ENCODE data around the gene SPATA12. TPM values are rescaled to one million over a fixed set of nuclear protein-coding genes. Genes with fewer than 3 reads are reported as not detected.

The SPATA12 gene, protein sequence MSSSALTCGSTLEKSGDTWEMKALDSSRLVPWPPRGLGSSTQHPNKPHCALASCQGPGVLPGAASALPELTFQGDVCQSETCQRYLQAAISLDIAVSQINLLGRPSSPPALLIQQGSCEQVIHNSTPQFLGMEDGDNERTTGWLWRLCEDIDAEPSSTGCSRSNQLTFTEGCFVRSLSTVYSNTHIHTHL
- 0.04 and 0.07 TPM in 2 replicates for total RNA-seq

DNA sequence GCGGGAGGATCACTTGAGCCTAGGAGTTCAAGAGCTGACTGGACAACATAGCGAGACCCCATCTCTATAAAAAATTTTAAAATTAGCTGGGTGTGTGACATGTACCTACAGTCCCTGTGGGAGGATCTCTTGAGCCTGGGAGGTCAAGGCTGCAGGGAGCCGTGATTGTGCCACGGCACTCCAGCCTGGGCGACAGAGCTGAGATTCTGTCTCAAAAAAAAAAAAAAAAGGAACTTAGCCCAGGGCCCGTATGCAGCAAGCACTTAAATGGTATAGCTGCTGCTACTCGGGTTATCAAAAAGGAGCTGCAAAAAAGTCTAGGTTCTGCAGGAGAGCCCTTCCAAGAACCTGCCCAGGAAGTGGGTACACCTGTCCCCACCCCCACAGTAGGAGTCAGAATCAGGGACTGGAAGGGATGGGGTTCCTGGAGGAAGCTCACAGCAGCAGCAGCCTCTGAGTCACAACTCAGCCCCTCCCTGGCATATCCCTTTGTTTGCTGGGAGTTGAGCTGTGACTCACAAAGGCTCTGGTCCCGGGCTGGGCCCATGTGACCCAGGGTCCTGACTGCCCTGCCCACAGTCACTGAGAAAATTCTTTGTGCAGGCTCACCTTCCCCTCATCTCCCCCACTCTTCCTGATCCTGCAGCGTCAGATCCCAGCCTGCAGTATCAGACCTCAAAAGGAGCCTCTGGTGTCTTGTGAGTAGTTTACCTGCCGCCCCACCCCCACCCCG lies at the start of gene SPATA12:
SPATA12 (plus strand) TSS at position 576 of the 733 bp plus-strand sequence. CDS start 13,031 bp downstream, outside the sequence.
- DNase-seq (ENCODE audit: low read depth, low spot score) = peak; percentile 74

DNA sequence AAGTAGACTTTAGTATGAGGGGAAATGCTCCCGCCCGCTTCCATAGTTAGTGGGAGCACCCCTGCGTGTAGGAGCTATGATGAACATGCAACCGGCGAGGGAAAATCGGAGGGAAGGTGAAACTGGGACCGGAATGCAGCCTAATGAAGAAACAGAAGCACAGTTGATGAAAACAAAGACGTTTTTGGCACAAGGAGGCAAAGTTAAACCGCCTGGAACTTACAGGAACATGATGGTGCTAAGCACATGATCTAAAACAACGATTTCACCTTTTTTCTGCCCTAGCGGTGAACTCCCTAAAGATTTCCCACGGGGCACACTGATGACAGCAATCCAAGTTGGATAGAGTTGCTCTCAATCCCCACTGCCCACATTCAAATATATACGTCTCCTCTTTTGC lies 49.4 kb upstream of the SPATA12 start:
- no peak for DNase-seq (ENCODE audit: low read depth, low spot score)

DNA sequence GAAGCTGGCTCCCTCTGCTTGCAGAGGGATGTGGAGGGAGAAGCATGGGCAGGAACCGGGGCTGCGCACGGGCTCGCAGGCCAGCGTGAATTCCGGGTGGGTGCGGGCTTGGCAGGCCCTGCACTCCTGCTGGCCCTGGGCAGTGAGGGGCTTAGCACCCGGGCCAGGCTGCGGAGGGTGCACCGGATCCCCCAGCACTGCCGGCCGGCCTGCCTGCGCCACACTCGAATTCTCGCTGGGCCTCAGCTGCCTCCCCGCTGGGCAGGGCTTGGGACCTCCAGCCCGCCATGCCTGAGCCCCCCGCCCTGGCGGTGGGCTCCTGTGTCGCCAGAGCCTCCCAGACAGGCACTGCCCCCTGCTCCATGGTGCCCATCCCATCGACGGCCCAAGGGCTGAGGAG lies 47.6 kb upstream of the SPATA12 start:
- no peak for DNase-seq (ENCODE audit: low read depth, low spot score)

DNA sequence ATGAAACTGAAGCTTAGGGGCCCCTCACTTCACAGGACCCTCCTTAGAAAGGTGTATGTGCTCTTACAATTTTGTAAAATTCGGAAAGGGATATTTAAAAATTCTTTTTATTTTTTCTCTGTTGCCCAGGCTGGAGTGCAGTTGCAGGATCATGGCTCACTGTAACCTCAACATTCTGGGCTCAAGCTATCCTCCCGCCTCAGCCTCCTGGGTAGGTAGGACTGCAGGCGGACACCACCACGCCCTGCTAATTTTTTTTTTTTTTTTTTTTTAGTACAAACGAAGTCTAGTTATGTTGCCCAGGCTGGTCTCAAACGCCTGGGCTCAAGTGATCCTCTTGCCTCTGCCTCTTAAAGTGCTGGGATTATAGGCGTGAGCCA lies 45.1 kb upstream of the SPATA12 start:
- no peak for DNase-seq (ENCODE audit: low read depth, low spot score)

DNA sequence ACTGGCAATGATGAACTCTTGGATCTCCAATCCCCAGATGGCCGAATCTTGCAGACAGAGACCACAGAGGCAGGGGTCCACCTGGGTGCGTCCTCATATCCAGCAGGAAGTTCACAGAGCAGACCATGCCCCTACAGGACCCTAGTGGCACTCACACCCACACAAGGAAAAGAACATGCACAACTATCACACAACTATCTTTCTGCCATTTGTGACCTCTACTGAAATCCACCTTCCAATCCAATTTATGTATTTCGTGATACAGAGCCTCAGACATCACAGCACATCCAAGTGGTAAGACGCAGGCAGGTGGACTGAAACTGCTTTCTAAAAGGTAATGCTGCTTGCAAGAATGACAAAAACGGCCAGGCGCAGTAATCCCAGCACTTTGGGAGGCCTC lies 44.6 kb upstream of the SPATA12 start:
- DNase-seq (ENCODE audit: low read depth, low spot score) = no peak

DNA sequence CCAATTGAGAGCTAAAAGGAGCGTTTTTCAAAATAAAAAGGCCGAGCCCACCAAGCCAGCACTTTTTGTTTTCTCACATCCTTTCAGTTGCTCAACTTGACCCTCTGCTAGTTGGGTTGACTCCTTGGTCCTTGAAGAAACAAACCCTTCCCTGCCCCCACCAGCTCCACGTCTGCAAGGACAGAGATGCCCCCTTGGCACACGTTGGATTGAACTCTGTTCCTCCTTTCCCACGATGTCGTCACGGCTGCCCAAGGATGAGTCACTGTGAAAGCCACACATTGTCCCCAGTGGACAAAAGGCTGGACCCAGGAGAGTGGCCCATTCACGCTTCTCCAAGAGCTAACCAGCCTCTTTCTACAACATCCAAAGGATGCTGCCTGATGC lies 43.0 kb upstream of the SPATA12 start:
- DNase-seq (ENCODE audit: low read depth, low spot score) = no peak

DNA sequence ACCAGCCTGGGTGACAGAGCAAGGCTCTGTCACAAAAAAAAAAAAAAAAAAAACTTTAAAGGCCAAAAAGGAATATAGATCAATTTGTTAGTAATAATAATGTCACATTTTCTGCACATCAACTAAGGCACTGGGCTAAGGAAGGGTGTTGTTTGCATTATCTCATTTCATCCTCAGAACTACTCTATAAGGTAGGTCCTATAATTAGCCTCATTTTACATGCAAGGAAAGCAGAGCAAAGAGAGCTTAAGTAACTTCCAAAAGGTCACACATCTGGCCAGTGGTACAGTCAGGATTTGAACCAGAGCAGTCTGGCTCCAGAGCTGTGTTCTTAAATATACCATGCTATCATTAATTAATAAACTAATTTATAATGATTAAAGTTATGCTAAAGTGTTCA lies 42.2 kb upstream of the SPATA12 start:
- DNase-seq (ENCODE audit: low read depth, low spot score) = no peak

DNA sequence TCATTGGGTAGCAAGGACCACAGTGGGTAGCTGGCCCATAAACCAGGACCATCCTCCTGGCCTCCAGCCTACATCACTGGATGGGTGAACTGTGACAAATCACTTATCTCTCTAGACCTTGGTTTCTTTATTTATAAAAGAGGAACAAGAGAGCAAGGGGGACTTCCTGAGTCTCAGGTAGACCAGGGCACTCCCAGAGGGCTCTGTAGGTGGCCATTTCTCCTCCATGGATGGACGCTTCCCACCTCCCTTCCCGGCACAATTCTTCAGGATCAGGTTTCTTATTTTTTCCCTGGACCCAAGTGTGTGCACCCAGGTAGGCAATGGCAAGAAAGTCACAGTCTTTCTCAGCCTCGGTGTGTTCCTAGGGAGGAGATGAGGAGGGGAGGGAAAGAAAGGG lies 41.4 kb upstream of the SPATA12 start:
- no peak for DNase-seq (ENCODE audit: low read depth, low spot score)

DNA sequence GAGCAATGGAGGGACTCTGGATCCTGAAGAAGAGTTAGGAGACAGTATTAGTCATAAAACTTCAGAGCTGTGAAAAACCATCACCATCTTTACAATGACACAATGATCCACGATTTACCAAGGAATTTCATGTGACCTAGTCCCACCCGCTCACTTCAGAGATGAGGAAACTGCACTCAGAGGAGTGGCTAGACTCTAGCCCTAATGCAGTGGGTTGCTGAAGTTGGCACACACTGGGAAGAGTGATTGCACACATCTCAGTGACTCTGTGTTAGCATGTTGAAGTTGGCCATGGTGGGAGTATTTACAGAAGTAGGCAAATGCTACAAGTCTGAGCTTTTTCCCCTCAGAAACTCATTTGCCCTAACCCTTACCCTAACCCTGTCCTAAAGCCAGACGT lies 35.2 kb upstream of the SPATA12 start:
- no peak for DNase-seq (ENCODE audit: low read depth, low spot score)

DNA sequence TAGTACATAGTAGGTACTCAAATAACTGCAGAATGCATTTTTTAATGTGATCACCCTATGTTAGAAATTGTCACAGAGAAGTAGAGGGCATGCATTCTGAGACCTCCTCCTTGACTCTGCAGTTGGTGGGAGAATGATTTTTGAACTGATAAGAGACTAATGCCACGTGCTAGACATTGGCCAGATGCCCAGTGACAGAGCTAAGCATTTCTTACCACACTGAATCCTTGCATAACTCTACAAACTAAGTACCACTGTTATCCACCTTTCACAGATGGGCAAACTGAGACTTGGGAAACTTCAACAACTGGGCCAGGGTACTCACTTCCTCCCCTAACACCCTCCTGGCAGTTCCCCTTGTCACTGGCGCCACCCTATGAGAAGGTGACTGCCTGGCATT lies 33.5 kb upstream of the SPATA12 start:
- DNase-seq (ENCODE audit: low read depth, low spot score) = no peak

DNA sequence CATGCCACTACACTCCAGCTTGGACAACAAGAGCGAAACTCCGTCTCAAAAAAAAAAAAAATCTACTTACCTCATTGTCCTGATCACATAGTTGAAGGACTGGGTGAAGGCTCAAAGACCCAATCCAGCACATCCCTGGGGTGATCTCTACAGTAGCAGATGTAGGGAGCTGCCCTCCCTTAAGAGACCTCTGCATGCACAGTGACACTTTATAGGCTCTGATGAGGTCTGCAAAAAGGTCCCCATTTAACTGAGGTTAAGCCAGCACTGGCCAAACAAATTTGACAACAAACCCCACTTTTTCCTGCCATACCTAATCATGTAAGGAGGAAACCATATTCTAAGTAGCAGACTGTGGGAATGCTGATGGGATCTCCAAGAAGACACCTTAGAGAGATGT lies 31.1 kb upstream of the SPATA12 start:
- no peak for DNase-seq (ENCODE audit: low read depth, low spot score)

DNA sequence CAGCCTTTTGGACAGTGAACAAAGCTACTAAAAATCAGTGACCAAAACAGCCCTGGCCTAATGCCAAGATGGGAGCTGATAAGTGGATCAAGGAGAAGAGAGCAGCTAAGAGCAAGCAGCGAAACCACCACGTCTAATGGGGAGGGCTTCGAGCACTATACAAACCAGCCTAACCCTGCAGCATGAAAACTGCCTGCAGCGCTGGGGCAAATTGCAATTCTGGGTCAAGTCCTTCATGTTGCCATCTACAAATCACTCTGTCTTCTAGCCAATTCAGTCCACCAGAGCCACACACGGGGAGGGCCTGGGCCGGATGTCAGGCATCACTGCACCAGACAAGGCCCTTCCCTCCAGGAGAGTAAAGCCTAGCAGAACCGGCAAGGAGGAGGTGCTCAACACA lies 30.5 kb upstream of the SPATA12 start:
- DNase-seq (ENCODE audit: low read depth, low spot score) = no peak

DNA sequence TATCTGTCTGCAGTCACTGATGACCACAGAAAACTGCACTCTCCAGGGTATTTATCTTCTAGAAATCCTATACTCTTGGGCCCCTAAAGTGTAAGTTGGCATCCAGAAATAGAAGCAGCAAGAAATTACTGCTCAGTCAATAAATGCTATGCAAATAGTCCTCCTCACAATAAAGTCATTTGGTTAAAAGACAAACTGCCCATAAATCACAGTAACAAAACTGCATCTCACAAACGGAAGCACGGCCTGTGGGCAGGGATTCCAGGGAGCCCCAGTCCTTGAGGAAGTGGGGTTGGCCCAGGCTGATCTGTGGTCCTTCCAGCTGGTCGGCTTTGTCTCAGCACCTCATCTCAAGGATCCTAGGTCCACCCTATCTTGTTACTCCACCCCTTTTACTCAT lies 29.7 kb upstream of the SPATA12 start:
- DNase-seq (ENCODE audit: low read depth, low spot score) = no peak

DNA sequence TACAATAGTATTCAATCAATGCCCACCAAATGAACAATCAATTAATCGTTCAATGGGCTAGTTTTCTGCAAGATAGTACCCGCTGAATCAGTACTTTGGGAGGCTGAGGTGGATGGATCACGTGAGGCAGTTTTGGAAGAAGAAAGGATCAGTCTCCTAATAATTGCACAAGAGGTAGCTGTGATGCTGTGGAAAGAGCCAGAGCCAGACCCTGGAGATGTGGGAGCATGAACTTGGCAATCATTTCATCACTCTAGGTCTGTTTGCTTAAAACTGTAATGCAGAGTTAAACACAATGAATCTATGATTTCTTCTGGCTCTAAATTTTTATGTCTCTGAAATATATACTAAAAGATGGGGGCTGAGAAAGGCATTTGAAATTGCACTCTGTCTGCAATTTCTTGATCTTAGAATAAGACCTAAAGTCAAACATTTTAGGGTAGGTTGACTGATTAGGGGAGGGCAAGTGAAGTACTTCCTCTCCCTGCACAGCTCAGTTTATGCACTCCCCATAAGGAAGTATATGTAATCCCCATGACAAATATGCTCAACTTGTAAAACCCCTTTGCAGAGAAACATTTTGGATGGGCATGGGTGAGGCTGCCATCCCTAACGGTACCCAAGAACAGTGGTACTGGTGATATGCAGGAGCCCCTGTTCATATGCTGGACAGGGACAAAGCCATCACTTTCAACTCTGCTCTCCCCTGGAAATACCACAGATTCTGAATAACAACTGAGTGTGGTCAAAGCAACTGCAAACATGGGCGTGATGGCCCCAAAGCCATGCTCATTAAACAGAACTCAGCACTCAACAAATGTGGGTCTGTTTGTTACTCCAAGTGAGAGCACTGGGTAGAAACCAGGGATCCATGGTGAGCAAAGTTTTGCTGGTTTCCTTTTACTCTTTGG lies 28.6 kb upstream of the SPATA12 start:
- no peak for DNase-seq (ENCODE audit: low read depth, low spot score)

DNA sequence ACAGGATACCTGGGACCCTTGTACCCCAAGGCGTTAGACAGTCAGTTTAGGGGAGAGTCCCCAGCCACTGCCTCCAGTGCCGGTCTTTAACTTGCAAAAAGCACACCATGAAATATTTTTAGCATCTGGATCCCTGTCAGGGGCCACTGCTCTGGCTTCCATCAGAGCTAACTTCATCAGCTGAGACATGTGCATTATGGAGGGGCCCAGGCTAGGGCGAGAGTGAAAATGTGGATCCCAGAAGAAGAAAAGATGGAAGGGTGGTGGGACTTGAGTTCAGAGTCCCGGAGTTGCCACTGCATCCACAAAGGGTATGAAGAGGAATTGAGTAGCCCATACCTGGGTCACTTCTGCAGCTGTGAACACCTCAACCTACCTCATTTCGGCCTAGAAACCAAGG lies 23.5 kb upstream of the SPATA12 start:
- no peak for DNase-seq (ENCODE audit: low read depth, low spot score)

DNA sequence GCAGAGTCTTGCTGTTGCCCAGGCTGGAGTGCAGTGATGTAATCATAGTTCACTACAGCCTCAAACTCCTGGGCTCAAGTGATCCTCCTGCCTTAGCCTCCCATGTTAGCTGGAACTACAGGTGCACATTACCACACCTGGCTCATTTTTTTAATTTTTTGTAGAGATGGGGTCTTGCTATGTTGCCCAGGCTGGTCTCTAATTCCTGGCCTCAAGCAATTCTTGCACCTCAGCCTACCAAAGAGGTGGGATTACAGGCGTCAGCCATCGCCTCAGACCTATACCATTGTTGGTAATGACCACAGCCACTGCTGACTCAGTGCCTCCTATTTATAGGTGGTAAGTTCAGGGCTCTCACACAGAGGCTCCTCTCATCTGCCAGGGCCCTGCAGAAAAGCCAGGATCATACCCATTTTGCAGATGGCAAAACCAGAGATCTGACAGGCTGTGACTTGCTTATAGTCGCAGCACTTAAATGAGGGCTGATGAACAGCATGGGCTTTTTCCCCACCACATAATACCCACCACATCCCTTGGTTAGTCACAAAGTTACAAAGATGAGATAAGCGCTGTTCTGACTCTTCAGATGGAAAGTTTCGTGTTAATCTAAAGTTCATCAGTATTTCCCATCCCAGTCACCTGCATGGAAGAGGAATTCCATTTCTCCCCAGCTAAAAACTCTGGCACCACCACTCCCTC lies 21.8 kb upstream of the SPATA12 start:
- no peak for DNase-seq (ENCODE audit: low read depth, low spot score)

DNA sequence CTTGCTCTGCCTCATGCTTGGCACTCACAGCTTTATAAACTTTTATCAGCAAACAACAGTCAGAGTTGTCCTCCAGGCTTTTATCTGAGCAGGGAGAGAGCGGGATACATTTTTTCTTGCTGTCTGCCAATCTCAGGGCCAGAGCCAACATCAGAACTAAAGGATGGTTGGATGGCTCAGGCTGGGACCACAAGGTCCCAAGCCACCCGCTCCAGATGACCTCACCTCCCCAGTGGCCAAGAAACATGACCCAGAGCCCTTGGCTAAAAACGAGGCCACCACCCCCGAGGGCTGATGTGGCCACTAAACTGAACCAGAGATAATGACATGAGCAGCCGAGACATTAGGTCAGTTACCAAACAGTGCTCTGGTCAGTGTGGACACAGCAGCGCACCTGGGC lies 18.8 kb upstream of the SPATA12 start:
- DNase-seq (ENCODE audit: low read depth, low spot score) = no peak

DNA sequence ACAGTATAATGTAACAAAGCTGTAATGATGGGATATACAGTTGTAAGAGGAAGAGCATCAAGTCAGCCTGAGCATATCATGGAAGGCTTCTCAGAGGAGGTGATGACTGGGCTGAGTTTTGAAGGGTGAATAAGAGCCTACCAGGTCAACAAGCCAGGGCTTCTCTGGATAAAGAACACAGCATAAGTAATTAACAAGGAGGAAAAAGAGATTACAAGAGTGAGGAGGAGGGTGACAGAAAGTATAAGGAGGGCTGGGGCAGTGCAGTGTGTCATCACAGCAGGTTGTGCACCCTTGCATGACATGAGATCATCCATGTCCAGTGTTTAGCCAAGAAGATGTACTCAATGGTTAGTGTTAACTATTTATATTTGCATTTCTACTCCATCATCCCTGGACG lies 16.9 kb upstream of the SPATA12 start:
- DNase-seq (ENCODE audit: low read depth, low spot score) = no peak

DNA sequence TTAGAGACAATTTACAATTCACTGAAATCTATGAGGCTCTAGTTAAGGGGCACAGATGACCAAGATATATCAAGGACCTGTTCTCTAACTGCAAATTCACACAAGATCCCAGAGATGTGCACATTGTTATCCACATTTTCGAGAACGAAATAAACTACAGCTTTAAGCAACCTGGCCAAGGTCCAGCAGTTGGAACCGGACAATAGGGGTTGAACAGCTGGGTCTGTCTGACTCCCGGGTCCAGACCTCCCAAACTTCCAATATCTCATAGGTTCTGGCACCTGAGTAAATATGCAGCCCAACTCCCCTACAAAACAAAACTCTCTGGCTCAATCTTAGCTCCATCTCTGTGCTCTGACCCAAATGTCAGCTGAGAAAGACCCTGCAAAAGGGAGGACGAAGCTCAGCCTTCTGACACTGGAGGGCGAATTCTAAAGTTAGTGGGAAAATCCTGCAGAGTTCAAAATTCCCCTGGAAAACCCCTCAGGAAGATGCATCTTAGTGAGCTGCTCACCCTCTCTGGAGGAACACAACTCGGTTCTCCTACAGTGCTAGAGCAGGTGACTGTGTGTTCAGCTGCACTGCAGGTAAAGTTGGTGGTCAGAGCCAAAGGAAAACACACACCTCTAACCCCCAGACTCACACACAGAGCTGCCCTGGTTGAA lies 14.2 kb upstream of the SPATA12 start:
- DNase-seq (ENCODE audit: low read depth, low spot score) = no peak

DNA sequence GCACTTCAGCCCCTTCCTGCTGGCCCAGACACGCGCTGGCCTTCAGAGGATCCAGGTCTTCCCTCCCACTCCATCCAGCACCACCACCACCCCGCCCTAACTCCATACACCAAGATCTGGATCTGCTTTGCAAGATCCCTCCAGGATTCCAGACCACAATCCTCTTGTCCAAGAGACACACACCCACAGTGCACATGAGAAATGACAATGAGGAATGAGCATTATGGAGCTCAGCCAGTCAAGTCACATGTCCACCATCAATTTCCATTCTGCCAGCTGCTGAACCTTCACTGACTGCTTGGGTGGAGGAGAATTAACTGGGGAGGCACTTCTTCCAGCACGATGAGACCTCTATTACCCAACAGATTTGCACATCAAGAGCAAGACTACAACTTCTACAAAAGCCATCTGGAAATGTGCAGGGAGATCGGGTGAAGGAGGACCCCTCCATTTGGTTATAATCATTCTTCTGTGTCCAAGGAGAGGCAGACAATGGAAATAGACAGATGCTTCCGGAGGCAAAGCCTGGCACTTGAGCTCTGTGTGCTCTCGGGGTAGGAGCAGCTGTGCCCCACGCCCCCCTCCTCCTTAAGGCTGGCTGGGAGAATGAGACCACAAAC lies 12.3 kb upstream of the SPATA12 start:
- no peak for DNase-seq (ENCODE audit: low read depth, low spot score)

DNA sequence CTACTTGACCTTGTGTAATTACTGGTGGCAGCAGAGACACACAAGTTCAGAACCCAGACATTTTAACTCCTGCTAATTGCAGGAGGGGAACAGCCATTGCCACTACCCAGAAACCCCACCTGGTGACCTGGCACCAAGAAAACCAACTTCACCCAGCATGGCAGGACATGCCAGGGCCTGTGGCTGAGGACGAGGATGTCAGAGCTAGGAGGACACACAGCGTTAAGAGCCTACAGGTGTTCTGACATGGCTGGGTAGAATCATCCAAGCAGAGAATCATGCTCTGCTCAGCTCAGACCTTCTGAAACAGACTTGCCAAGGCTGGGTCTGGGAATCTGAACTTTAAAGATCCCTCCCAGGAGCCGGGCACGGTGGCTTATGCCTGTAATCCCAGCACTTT lies 11.7 kb upstream of the SPATA12 start:
- no peak for DNase-seq (ENCODE audit: low read depth, low spot score)
